ENCODE data around the gene RXFP2.
A peak's percentile ranks its signal among the peaks of the same experiment; 100 is the strongest.

RXFP2 gene

DNA sequence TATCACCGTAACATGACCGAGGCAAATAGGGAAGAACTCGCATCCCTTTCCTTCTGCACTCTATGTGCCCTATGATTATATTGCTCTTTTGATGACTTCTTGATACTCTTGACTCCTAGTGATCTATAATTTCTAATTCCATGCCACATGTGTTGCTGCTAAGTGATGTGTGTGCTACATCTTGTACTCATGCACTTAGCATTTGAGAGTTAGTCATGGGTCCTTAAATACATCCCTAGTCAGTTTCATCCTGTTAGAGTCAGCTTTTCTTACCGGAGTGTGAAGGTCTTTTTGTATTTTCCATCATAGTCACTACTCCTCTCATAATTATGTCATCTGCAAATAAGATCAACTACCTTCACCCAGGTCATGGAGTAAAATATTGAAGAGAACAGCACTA is 30.2 kb downstream of the RXFP2 start:
- DNase-seq: no peak

DNA sequence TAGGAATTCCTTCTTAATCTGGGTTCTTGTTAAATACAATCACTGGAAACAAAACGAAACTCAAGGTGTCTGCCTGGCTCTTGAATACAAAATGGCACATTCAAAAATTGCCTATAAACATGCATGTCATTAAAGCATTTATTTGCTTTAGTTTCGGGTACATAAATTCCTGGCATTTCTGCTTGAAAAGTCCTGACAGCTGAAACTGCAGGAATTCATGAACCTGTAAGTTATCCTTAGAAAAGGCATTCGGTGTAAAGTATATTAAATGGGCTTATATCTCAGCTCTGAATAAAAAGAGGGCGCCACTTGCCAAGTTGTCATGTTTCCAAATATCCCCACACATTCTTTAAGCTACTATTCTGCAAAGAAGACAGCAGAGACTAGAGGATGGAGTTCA is 32.9 kb downstream of the RXFP2 start:
- DNase-seq: no peak

DNA sequence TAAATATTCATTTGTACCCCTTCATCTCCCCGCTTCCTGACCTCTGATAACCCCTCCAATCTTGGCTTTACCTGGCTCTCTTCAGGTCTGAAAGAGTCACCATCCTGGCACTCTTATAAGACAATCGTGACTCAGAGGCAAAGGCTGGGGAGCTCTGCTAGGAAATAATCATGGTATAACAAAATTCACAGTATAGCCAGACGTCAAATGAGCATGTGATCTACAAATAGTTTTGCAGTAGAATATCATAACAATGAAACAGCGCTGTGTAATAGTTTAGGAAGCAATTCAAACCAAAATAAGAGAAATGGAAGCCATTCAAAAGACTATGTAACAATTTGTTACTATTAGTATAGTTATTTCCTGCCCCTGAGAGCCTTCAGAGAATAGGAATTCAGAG is 34.2 kb downstream of the RXFP2 start:
- no peak for DNase-seq

DNA sequence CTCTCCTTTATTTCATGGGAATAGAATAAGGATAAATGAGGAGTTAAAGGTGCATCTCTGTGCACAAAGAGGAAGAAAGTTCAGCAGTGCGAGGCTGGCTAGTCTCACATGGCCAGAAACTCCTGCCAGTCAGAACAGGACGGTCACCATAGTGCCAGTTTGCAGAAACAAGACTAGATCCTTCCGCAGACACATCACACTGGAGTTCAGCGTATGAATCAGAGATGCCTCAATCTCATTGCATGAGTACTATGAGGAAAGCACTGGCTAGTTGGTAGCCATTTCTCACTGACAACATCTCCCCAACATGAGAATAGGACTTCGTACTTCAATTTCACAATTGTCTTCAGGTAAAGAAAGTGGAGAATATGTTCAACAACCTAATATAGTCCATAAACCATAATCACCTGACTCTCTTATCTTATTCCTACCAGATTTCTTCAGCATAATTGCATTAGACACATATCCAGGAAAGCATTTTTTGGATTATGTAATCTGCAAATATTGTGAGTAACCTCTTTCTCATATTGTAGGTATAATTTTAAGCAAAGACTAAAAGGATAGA is 34.9 kb downstream of the RXFP2 start:
- DNase-seq: no peak

DNA sequence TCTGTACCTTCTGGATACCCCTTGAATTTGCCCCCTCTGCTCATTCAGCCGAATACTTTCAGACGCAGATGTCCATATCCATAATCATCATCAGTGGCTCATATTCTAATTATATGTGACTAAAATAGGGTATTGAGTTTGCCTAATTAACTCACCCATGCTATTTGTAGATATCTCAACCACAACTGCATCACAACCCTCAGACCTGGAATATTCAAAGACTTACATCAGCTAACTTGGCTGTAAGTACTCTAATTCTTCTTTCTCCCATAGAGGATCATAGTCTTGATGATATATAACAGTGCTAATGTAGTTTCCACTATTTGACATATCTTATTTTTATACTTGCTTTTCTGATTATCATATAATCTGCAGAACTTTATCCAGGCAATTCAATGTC is 35.8 kb downstream of the RXFP2 start:
- DNase-seq: no peak

DNA sequence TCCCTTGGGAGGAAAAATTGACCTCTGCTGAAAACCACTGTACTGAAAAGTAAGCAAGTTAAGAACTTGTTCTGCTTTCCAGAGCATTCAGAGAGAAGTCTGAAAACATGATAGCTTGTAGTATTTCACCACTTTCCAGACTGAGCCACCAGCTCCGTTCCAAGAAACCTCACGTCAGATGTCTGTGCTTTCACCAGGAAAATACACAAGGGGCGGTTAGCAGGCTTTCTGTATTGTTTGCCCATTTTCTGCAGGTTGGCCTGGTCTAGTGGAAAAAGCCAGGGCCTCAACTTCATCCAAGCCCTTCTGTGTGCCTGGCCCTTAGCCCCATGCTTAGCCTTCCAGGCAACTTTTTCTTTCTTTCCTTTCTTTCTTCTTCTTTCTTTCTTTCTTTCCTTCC is 36.4 kb downstream of the RXFP2 start:
- DNase-seq: no peak

DNA sequence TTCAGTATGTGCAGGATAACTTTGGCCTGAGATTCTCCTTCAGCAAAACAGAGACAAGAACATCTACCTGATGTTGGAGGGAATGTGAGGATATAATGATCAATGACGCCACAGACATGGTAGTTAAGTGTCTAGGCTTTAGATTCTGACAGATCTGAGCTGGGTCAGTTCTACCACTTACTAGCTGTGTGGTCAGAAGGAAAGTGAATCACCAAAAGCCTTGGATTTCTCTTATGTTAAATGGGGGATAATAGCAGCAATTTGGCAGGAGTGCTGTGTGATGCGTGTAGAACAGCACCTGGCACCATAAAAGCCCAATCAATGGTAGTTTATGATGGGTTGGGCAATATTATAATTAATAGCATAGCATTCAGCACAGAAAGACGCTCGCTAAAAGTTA is 41.7 kb downstream of the RXFP2 start:
- peak; percentile 45 for DNase-seq

DNA sequence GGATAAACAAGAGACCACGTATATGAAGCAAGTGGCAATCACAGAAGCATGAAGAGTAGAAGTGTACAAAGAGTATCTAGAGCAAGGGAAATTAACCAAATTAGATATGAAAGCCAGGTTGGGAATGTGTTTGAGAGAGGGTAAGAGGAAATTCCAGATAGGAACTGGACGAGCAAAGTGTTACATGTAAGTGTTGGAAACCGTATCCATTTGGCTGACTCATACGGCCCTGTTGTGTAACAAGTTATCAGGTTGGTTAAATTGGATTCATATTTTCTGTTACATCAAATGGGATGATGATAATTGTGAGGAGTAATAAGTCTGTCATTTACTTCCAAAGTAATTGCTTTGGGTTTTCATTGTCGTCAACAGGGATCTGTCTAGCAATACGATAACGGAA is 46.7 kb downstream of the RXFP2 start:
- DNase-seq: no peak

DNA sequence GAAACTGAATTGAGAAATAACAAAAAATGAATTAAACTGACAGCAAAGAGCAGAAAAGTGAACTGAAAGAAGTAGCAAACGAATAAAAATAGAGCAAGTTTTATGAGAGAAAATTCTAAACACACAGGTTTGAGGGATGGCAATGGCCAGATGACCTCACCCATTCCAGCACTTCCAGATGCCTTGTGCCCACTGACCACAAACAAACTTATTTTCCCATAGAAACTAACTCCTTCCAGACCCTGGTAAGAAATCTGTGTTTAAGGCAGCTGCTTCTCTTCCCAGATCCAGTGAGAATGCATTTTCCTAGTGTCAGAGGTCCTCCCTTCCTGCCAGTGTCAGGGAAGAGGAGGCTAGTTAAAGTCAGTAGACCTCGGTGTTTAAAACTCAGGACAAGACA is 51.7 kb downstream of the RXFP2 start:
- no peak for DNase-seq

DNA sequence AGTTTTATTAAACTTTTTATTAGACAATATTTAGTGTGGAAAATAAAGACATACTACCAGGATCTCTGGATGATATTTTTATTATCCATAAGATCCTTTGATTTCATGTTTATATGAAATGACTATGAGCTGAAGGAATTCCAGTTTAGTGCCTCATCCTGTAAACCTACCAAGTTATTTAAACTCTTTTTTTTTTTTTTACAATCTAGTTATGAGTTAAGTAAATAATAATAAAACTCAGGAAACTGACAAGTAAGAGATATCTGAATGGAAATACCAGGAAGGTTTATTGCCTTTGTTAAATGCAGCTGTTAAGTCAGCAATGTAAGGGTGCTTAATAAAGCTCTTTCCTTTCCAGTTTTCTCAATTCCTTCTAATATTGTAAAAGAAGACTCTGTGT is 53.9 kb downstream of the RXFP2 start:
- DNase-seq: no peak

DNA sequence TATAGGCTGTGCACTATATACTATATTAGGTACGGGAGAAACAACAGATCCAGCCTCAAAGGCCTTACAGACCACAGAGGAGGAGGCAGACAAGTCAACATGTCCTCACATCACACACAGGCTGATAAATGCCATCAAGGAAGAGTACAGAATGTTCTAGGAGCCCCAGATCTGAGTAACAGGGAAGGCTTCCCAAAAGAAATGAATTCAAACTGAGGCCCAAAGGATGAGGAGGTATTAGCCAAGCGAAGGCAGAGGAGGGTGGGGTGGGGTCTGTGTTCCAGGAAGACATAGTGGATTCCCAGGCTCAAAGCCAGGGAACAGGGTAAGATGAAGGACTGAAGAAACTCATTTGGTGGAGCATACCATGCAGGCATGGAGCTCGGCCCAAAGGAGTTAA is 55.1 kb downstream of the RXFP2 start:
- no peak for DNase-seq

DNA sequence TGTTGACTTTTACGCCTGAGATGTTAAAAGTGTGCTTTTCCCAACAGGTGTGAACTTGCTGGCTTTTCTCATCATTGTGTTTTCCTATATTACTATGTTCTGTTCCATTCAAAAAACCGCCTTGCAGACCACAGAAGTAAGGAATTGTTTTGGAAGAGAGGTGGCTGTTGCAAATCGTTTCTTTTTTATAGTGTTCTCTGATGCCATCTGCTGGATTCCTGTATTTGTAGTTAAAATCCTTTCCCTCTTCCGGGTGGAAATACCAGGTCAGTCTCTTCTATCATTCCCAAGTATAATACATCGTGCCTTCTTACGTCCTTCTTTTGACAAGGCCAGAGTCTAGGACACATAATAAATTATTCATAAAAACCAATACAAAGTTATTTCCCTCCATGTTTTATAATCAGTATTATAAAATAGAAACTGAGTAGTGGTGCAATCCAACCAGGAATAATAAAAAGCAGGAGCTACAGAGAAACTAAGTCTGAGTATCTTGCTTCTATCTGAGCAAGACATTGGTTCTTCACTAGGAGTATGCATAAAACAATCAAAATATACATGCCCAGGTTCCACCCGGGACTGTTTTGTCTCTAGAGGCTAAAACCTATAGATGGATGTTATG is 57.9 kb downstream of the RXFP2 start:
- DNase-seq: no peak

DNA sequence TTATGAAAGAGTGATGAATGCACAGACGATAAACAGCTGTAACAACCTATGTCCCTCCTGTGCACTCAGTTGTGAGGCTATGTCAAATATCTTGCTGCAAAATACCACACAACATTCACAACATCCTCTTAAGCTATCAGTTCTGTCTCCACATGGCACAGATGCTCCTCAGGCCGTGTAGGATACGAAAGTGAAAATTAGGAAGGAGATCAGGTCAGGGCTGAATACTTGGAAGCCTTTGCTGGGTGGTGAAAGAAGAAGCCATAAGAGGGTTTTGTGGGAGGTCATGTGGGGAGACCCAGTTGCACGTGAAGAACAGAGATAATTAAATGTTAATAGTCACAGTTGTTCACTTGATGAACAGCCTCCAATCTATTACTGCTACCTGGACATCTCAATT is 58.9 kb downstream of the RXFP2 start:
- DNase-seq: no peak

DNA sequence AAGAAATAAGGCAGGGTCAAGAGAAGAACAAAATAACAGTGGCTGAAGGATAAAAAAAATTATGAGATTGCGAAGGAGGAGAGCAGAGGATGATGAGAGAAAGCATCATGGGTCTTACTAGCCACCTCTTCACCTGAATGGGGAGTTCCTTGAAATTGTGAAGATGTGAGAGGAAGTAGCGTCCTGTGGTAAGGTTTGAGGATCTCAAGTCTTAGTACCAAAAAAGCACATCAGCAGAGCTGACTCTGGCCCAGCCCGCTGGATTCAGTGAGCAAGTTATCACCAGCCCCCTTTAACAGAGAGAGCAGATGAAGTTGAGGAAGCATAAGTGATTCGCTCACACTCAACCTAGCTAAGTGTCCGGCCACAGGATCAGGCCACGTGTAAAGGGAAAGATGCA is 61.8 kb downstream of the RXFP2 start:
- DNase-seq: no peak

DNA sequence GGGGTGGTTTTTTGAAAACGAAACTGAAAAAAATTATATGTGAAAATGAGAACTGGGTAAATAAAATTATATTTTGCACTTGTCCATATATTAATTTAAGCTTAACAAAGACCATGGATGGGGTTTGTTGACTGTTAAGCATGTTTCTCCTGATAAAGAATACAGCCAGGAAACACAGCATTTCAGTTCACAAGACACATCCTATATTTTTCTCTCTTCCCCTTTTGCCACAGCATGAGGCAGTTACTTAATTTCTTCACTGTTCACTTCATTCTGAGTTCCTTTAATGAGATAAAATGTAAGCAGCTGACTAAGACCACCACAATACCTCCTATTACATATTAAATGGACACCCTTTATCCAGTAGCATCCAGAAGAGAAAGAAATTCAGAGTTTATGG is 64.0 kb downstream of the RXFP2 start:
- no peak for DNase-seq

DNA sequence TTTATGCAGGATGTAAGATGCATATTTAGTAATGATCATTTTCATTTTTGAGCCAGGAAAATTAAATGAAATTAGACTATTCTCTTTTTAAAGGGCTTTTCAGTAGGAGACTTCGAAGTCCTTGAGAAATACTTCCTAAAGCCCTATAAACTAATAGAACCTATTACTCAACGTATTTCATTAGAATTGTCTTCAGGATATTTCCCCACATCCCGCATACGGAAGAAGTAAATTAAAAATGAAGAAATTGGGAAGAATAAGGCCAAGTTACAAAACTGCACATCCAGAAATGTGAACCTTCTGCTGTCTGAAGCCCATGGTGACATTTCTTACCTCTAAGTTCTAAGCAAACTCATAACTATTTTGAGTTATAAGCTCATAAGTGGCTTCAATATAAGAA is 66.5 kb downstream of the RXFP2 start:
- no peak for DNase-seq

DNA sequence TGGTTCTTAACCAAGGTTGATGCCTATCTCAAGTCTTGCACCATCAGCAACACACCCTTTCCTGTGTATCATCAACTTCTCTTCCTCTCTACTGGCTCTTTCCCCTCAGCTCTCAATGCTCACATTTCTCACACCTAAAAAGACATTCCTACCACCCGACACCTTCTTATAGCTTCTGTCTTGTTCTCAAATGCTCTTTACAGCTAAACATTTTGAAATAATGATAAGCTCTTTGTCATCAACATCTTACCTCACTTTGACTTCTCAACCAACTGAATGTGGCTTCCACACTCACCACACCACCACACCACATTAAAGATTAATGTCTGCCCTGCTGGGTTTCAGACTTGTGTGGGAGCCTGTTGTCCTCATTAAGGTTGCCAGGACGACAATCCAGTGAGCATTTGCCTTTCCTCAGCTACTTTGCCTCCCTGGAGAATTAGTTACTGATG is 67.8 kb downstream of the RXFP2 start:
- no peak for DNase-seq

DNA sequence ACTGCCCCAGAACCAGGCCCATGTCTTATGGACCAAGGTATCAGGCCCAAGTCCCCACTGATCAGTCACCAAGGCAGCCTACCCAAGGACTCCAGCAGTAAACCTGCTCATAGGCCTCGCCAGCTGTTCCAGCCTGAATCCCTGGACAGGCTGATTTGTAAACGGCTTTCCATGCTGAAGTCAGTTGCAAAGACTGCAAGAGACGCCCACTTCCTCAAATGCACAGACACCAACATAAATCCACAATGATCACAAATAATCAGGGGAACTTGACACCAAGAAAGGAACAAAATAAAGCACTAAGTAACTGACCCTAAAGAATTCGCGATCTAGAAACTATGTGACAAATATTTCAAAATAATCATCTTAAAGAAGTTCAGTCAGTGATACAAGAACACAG is 75.2 kb downstream of the RXFP2 start:
- DNase-seq: no peak

DNA sequence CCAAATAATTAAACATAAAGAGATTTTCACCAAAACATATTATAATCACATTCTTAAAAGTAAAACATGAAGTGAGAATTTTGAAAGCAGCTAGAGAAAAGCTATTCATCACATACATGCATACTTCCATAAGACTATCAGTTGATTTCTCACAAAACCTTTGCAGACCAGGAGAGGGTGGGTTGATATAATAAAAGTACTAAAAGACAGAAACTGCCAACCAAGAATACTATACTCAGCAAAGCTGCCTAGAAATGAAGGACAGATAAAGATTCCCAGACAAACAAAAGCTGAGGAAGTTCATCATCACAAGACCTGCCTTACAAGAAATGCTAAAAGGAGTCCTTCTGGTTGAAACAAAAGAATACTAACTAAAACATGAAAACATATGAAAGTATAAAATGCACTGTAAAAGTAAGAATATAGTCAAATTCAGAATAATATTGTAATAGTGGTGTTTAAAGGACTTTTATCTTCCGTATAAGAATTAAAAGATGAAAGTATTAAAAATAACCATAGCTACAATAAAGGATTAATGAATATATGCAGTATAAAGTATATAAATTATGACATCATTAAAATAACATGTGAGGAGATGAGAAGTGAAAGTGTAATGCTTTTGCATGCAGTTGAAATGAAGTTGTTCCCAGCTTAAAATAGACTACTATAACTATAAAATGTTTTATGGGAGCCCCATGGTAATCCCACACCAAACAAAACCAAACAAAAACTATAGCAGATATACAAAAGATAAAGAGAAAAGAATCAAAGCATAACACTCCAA is 76.2 kb downstream of the RXFP2 start:
- no peak for DNase-seq

DNA sequence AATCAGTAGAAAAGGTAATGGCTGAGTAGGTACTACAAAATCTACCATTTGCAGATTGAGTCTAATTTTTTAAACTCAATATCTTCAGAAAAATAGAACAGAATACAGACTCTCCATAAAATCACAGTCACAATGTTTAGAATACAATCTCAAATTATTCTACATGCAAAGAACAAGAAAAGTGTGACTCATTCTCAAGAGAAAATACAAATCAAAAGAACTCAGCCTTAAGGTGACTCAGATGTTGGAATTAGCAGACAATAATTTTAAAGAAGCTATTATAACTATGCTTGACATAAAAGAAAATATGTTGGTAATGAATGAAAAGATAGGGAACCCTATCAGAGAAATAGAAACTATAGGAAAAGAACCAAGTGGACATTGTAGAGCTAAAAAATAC is 78.9 kb downstream of the RXFP2 start:
- no peak for DNase-seq

DNA sequence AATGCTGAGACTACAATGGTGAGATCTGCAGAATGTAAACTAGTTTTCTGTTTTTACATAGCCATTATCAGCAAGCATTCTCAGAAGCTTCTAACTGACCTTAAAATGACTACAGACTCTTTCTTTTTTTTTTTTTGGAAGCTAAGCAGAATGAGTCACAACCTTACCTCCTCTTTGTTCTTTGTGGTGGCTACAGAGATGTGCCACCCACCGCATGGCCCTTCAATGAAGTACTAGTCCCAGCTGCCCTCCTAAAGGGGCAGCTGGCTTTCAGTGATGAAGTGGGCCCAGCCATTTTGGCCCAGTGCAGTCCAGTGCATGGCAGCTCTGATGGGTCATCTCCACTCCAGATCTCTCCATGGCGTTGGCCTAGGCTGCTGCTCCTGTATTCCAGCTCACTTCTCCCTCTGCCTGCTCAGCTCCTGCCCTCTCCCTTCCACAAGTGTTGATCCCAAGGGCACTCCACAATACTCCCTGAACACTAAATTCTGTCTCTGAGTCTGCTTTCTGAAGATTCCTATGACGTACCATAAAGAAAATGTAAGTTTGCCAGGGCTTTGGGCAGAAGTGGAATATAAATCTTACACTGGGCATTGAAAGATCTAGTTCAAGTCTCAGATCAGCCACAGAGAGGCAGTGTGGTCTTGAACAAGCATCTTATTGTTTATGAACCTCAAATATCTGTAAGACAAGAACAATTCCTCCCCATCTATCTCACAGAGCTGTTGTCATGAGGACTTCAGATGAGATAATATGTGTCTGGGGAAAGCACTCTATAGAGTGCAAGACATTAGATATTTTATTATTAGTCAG is 85.6 kb downstream of the RXFP2 start:
- DNase-seq: no peak

DNA sequence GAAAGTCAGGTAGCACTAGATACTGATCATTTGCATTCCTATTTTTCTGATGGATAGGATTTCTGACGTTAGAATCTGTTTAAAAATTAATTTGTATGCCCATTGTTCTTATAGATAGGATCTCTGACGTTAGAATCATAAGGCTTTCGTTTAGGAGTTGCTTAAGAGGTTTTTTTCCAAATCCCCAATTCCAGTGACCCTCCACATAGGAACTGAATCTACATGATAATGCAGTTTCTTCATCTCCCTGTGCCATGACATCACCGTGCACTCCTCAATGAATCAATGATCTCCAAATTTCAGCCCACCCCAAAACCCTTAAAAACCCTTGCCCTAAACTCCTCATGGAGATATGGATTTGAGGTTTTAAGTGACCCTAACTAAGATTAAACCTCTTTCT is 87.2 kb downstream of the RXFP2 start:
- DNase-seq: no peak

DNA sequence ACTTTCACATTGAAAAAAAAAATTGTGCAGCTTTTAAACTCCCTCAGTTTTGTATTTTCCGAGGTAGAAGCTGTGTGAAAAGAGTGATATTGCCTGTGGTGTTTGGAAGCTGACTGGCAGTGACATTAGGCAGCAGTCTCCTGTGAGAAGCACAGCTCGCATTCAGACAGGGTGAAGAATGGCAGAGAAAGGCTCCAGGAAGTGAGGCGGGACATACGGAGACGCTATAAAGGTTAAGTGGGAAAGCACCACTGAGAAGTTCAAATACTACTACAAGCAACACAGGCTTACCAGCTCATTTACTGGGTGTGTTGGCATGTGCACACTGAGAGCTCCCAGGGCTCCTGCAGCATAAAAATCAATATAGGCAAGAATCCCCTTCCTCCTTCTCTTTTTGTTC is 88.4 kb downstream of the RXFP2 start:
- no peak for DNase-seq

DNA sequence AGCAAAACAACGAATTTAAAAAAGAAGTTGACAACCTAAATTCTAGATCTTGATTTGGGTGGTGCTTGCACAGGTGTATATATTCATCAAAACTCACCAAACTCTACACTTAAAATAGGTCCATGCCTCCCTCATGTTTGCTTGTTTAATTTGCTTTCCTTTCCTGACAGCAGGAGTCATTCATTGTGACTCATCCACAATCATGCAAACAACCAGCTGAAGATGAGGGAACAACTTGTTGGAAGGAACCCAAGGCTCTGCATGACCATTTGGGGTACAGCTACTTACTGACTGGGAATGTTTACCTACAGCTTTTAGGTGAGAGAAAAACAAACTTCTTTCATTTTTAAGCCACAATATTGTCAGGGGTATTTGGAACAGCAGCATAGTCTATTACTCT is 96.6 kb downstream of the RXFP2 start:
- no peak for DNase-seq
